GM18951 (cell line): ENCODE measurements around the gene PICALM.
A peak's percentile ranks its signal among the peaks of the same experiment; 100 is the strongest.
"Not testable (repeated sequence)": the region's sequence is repeated elsewhere in the genome, so short reads cannot be mapped to it uniquely, and the experiment has no call there.

Experiments used
- POLR2A ChIP-seq: IDR thresholded peaks from 4 replicates; pipeline ENCODE4 v1.6.1; 2011; ENCODE audit warnings: mild to moderate bottlenecking; ENCODE audit not compliant: insufficient read length, insufficient read depth; ENCODE audit errors: extremely low read depth
- in situ Hi-C: fragments of 300-500 bp; cut with MboI; formaldehyde crosslinking; loops from one replicate; pipeline ENCODE4 v1.12.0; 2022; ENCODE audit warnings: low sequenced_read_pairs, mixed read lengths, inconsistent platforms; ENCODE audit not compliant: unreplicated experiment

PICALM gene

DNA sequence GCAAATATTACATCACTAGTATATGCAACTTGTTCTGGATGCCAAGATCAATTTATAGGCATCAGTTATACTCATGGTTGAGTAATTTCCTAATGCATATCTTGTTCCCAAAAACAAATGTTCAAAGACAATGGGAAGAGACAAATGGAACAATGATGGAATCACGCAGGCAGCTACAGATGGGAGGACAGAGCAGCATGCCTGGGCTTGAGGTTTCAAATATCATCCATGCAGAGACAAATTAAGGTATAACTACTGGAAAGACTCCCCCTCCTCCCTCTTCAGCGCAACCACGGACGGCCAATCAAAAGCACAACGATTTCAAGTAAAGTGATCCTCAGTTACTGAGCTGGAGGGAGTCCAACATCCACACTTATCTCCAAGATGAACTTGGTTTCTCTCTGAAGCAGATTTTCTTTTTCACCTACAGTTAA is 106.9 kb downstream of the PICALM start:
- in situ Hi-C loops = no loop called here

DNA sequence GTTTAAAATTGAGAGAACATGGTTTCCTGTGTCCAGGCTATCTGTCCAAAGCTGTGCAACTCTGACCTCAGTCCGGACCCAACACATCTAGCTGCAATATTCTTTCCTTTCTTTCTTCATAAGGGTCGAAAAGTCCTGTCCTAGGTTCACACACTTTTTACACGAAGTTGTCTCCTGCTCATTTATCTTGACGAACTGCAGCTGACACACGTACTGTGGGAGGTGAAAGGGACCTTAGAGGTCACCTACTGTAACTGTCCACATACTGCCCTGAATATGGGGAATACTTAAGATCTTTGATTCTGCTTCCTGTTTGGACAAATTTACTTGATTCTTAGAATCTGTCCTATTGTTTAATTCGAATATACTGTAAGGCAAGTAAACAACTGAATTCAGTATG is 107.8 kb downstream of the PICALM start:
- TF ChIP-seq POLR2A = no peak
- in situ Hi-C loops = no loop called here

More for the DNA sequence above, 106.9 kb downstream of the PICALM start:
- no peak for TF ChIP-seq POLR2A

DNA sequence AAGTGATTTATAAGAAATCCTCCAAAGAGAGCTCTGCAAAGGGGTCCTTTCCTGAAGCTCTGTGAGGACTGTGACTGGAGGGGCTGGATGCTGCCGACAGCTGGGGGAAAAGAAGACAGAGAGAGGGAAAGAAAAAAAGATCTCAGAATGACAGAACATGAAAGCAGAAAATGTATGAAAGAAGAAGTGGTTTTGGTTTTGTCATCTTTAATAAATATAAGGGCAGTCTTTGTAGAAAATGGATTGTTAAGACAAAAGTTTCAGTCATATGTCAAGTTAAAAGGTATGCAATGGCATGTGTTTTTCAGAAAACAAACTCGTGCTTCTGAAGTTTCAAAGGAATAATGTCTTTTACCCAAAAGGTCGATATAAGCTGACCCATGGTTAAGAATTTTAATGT is 108.2 kb downstream of the PICALM start:
- in situ Hi-C loops = no loop called here
- TF ChIP-seq POLR2A = no peak

DNA sequence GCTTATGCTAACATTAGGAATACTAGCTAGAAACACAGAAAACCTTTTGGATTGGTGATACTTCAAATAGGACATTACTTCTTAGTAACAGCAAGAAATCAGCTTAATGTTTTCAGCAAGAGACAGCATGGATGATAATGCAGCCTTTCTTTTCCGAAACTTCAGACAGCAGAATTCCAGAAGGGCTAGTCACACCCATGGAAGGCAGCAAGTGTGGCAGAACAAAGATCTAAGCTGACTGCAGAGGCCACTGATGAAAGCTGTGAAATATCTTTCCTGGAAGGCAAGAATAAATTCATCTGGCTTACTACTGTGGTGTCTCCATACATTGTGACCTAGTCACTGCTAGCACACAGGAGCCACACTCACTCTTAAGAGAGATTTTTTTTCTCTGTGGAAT is 113.4 kb downstream of the PICALM start:
- TF ChIP-seq POLR2A = no peak
- in situ Hi-C loops = no loop called here

DNA sequence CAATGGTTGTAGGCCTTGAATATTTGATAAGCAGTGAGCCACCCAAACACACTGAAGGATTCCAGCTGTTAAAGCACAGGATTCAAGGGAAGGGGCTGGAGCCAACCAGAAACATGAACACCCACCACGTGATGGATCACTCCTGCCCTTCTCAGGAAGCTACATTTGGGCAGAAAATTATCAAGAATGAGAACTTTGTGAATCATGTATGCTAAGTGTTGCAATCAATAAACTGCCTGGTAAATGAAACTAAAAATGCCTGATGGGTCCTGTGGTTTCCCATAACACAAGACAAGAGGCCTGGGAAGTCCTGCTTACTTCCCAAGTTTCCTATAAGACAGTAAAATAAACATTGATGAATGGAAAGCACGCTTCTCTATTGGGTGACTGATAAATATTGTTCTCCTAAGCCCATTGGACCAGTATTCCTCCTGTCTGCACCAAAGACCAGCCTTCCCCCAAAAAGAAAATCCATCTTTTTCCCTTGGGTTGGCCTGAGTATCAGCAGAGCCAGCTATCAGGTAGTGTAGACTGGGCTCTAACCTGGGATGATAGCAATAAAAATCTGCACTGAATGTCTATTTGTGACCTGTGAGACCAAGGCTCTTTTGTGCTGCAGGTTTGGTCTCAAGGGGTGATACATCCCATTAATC is 115.3 kb downstream of the PICALM start:
- in situ Hi-C loops = no loop called here
- peak; percentile 16 for TF ChIP-seq POLR2A

DNA sequence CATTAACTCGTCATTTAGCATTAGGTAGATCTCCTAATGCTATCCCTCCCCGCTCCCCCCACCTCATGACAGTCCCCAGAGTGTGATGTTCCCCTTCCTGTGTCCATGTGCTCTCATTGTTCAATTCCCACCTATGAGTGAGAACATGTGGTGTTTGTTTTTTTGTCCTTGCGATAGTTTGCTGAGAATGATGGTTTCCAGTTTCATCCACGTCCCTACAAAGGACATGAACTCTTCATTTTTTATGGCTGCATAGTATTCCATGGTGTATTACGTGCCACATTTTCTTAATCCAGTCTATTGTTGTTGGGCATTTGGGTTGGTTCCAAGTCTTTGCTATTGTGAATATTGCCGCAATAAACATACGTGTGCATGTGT is 116.8 kb downstream of the PICALM start:
- in situ Hi-C loops = not testable (repeated sequence)

DNA sequence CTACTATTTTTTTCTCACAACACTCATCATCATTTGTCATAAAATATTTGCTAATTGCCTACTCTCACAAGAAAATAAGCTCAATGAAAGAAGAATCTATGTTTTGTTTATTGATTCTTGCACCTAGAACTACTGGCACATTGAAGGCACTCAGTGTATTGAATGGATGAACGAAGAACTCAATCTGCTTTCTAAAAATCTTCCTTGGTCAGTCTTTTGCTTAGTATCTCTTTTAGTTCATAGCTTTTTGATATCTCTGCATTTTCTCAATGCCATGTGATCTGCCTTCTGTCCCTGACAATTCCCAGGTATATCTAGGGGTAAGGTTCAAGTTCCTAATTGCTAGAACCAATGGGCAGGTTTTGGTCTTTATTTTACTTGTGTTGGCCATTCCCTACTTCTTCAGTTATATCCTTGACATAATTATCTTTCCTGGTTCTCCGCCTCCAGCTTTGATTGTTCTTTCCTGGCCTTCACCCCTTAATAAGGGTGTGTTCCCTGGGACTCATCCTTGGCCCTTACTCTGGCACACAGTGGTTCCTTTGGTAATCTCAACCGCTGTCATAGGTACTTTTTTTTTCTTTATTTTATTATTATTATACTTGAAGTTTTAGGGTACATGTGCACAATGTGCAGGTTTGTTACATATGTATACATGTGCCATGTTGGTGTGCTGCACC is 117.3 kb downstream of the PICALM start:
- no peak for TF ChIP-seq POLR2A
- in situ Hi-C loops = no loop called here

DNA sequence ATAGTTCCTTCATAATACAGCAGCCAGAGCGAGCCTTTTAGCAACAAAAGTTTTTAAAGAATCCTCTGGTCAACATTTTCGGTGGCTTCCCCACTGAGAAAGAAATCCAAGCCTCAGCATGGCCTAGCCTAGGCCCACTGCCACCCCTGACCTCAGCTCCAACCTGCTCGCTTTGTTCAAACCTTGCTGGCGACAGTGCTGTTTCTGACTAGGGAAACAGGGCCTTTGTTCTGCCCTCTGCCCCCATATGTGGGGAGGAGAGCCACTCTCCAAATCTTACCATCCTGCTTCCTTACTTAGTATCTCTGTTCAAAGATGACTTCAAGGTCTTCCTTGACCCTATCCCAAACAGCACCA is 117.9 kb downstream of the PICALM start:
- TF ChIP-seq POLR2A = no peak
- in situ Hi-C loops = no loop called here

DNA sequence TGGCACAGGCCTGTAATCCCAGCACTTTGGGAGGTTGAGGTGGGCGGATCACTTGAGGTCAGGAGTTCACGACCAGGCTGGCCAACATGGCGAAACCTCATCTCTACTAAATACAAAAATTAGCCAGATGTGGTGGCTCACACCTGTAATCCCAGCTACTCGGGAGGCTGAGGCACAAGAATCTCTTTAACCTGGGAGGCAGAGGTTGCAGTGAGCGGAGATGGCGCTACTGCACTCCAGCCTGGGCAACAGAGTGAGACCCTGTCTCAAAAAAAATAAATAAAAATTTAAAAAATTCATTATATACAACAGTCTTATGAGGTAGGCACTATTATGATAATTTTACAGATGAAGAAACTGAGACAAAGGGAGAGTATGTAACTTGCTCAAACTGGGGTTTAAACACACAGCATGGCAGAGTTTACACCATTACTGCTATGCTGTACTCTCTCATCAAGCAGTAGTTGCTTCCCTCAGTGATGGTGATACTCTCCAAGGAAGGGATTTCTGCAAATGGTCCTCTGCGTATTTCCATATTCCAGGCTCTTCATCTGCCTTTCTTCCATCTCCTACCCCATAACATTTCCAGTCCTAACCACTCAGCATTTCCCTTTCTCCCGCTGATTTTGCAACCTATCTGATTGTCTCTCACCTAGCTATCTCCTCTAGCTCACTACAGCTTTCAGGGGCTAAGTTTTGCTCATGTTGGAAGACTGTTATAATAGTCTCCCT is 118.4 kb downstream of the PICALM start:
- peak; percentile 14 for TF ChIP-seq POLR2A
- in situ Hi-C loops = no loop called here

DNA sequence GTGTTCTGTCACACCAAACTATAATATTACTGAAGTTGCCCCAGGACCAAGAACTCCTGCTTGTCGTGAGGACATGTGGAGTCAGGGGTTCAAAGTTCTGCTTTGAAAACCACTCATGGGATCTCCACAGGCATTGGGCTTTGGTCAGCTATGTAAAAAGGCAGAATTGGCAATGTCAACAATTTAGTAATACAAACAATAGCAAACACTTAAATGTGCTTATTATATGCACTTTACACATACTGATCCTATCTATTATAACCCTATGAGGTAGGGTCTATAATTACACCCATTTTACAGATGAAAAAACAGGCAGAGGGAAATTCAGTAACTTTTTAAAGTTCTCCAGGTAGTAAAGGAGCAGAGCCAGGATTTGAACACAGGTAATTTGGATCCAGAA is 119.1 kb downstream of the PICALM start:
- in situ Hi-C loops = no loop called here
- no peak for TF ChIP-seq POLR2A

DNA sequence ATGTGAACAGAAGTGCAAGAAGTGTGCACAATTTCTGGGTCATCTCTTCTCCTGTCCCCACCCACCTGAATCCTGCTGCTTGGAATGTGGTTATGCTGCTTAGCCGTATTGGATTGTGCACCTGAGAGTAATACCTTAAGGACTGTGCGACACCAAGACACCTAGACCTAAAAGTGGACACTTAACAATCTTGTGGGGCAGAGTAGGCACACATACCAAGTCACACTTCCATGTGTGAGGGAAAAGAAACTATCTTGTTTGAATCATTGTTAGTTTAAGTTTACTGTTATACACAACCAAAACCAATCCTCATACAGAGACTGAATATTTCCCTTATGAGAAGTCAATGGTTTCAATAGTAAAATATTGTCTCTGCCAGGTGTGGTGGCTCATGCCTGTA is 120.0 kb downstream of the PICALM start:
- no peak for TF ChIP-seq POLR2A
- in situ Hi-C loops = no loop called here

DNA sequence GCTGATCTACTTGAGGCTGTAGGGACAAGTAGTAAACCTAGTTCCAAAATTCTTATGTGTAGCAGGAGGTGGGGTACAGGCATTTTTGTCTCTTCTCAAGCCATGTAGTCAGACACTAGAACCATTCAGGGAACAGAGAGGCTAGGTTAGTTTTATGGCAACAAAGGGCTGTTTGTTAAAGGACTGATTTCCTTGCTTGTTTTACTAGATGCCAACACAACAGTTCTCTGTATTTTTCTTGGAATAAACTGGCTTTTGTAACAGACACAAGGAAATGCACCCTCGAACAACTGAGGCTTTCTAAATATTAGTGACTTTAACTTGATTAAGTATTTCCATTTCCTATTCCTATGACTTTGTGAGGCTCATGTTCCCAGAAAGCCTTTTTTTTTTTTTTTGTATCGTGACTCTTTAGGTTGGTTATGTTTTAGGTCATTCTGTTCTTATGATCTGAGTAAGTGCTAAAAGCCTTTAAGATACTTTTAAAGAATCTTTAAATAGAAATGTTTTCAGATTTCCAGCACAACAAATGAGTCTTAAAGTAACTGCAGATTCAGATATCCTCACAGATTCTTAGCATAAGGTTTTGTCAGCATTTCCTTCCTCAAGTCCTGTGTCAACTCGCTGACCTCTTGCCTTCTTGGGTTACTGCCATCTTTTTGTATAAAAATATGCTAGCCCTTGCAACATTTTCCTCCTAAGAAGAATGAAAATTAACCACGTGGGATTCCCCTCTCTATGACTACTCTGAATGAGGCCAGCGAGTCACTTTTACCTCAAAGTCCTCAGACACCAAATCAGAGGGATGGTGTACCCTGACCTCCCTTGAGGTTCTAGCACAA is 121.2 kb downstream of the PICALM start:
- no peak for TF ChIP-seq POLR2A
- in situ Hi-C loops = no loop called here

DNA sequence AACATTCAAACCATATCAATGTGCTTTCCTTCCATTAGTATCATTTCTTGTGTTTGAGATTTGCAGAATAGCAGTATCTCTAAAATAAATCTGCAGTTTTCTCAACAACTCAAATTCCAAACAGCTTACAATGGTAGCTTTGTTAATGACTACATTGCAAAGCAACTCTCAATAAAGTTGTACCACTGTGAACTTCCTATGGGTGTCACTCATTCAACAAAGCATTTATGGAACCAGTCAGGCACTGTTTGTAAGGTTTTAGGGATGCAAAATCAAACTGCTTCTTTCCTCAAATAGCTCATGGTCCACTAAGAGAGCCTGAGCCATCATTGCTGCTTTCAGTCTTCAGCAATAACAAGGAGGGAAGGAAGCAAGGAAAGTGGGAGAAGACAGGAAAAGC is 122.7 kb downstream of the PICALM start:
- in situ Hi-C loops = no loop called here
- no peak for TF ChIP-seq POLR2A
